NCI-H2227 (cell line): Measurements from ENCODE around the gene SLC35D1.
"Not testable (repeated sequence)": the region's sequence is repeated elsewhere in the genome, so short reads cannot be mapped to it uniquely, and the experiment has no call there.

Experiments
- DNase-seq: peaks from one replicate; lab custom pipeline; 2025; ENCODE audit not compliant: unreplicated experiment; lab: John Stamatoyannopoulos, UW

Gene SLC35D1

GRCh38 chr1:67053785-67054772 is at the start of gene SLC35D1:
SLC35D1 (minus strand) TSS chr1:67054148; CDS start chr1:67054013, 135 bp downstream.
- peak; percentile 90 for DNase-seq

- no peak for DNase-seq
Observed at GRCh38 chr1:67103548-67103947, 49.6 kb upstream of the SLC35D1 start.

GRCh38 chr1:67100833-67101232 is 46.9 kb upstream of the SLC35D1 start:
- no peak for DNase-seq

- no peak for DNase-seq
Observed at GRCh38 chr1:67097305-67097704, 43.4 kb upstream of the SLC35D1 start.

- no peak for DNase-seq
Observed at GRCh38 chr1:67094191-67094590, 40.2 kb upstream of the SLC35D1 start.

GRCh38 chr1:67089685-67090208 is 35.8 kb upstream of the SLC35D1 start:
- DNase-seq: no peak

- no peak for DNase-seq
Observed at GRCh38 chr1:67088440-67088839, 34.5 kb upstream of the SLC35D1 start.

GRCh38 chr1:67085326-67085725 is 31.4 kb upstream of the SLC35D1 start:
- no peak for DNase-seq

GRCh38 chr1:67084765-67085318 is 30.9 kb upstream of the SLC35D1 start:
- DNase-seq: no peak

GRCh38 chr1:67078291-67078690 is 24.3 kb upstream of the SLC35D1 start:
- no peak for DNase-seq

- DNase-seq: no peak
Observed at GRCh38 chr1:67077593-67077992, 23.6 kb upstream of the SLC35D1 start.

GRCh38 chr1:67072749-67073148 is 18.8 kb upstream of the SLC35D1 start:
- DNase-seq: no peak

- DNase-seq: not testable (repeated sequence)
Observed at GRCh38 chr1:67067655-67068054, 13.7 kb upstream of the SLC35D1 start.

GRCh38 chr1:67062412-67062811 is 8.5 kb upstream of the SLC35D1 start:
- DNase-seq: no peak

GRCh38 chr1:67061266-67061665 is 7.3 kb upstream of the SLC35D1 start:
- no peak for DNase-seq

- DNase-seq: no peak
Observed at GRCh38 chr1:67060811-67061218, 6.9 kb upstream of the SLC35D1 start.

GRCh38 chr1:67059346-67059745 is 5.4 kb upstream of the SLC35D1 start:
- no peak for DNase-seq

- DNase-seq: no peak
Observed at GRCh38 chr1:67058761-67059160, 4.8 kb upstream of the SLC35D1 start.

- no peak for DNase-seq
Observed at GRCh38 chr1:67058242-67058641, 4.3 kb upstream of the SLC35D1 start.

- DNase-seq: peak; percentile 72
Observed at GRCh38 chr1:67053535-67053784, 488 bp downstream of the SLC35D1 start.

GRCh38 chr1:67052741-67053534 is 1.0 kb downstream of the SLC35D1 start:
- DNase-seq: peak; percentile 52

- DNase-seq: no peak
Observed at GRCh38 chr1:67051196-67051595, 2.8 kb downstream of the SLC35D1 start.
